ENCODE results near the gene CCNJL. TPM values are rescaled to one million over a fixed set of nuclear protein-coding genes. Genes with fewer than 3 reads are reported as not detected.

Gene CCNJL
- polyA plus RNA-seq, 1 donor (not counting 4 experiments of a cell fraction or from before 2014, with no cell fraction given): 1.6 TPM

DNA sequence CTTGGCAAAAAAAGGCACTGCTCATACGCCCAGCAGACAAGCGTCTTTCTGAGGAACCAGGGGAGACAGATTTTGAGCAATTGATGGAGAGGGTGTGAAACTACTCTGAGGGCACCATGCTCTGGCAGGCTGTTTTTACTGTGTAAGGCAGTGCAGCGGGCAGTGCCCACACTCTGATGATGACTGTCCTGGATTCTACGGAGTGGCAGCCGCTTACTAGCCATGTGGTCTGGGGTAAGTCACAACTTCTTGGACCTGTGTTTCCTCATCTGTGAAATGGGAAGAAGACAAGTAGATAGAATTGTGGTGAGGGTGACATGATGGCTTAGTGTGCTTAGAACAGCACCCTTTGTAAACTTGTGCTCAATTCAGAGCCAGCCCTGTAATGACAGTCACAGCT is 44.2 kb downstream of the CCNJL start:
- FAIRE-seq (no peak), DNase-seq (ENCODE audit: low read depth, low spot score) (no peak)
- Histone ChIP-seq H3K4me3 (ENCODE audit: control insufficient read depth in 2 of 3, extremely low read depth in 1 of 3, insufficient read depth in 2 of 3, low read depth in 1 of 3, low read length in 3 of 3) (no peak overlapping the region), H3K27ac (ENCODE audit: control insufficient read depth, insufficient read depth, low read length) (no peak overlapping the region), H3K9ac (ENCODE audit: control insufficient read depth, extremely low read depth, insufficient read depth, low read length) (no peak overlapping the region), H2AFZ (ENCODE audit: control insufficient read depth, low read length) (no peak overlapping the region), H3K79me2 (ENCODE audit: control insufficient read depth, insufficient read depth, low read length) (no peaks in the 10 kb centered on the region), H3K9me1 (ENCODE audit: control insufficient read depth, extremely low read depth, insufficient read depth, low read length) (peaks cover 2% of the 10 kb centered on the region), H3K27me3 (ENCODE audit: control insufficient read depth, extremely low read depth, insufficient read depth, low read length) (no peaks in the 10 kb centered on the region), H3K4me2 (ENCODE audit: control insufficient read depth, extremely low read depth, insufficient read depth, low read depth, low read length) (no peak overlapping the region), H3K4me1 (ENCODE audit: control insufficient read depth, extremely low read depth, insufficient read depth, low read length) (peaks cover 14% of the 10 kb centered on the region), H4K20me1 (ENCODE audit: control insufficient read depth, extremely low read depth, insufficient read depth, low read length) (no peaks in the 10 kb centered on the region), H3K36me3 (ENCODE audit: control insufficient read depth in 2 of 2, extremely low read depth in 1 of 2, insufficient read depth in 2 of 2, low read length in 2 of 2) (no peaks in the 10 kb centered on the region), H3K9me3 (ENCODE audit: control insufficient read depth, low read depth, low read length) (no peaks in the 10 kb centered on the region)
- no peak for TF ChIP-seq EZH2 (IDR thresholded peaks at IDR 0.05; ENCODE audit: low read length)
- no peak for TF ChIP-seq CTCF (optimal IDR thresholded peaks at IDR 0.05 in 1 of 3, IDR thresholded peaks at IDR 0.05 in 1 of 3, conservative IDR thresholded peaks at IDR 0.05 in 1 of 3; ENCODE audit: extremely low read depth in 1 of 3, insufficient read depth in 2 of 3, low read length in 3 of 3)
- dilution Hi-C loops (cut with MboI; ENCODE audit: extremely low pct_ligation_motif_present, low sequenced_read_pairs): no loop called here

DNA sequence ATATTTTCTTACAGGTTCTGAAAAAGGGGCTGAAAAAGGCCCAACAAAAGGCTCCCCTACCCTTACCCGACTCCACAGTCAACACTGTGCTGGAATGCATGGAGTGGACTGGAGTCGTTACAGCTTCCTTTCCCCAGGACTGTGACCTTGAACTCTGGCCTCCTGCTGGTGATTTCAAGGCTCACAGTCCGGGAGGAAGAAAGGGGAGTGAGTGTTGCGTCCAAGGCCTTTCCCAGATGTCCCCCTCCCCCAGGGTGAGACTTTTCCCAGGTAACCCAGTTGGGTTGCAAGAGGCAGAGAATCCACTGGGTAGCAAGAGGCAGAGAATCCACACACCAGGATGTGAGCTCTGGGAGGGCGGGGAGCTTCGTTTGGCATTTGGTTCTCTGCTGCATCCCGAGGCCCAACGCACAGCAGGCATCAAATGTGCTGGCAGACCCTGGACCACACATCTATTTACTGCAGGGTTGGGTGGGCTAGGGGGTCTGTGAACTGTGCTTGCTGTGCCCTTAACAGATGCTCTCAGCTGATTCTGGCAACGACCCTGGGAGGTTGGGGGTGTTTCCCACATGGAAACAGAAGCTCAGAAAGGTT is 45.5 kb downstream of the CCNJL start:
- no peak overlapping the region for H2AFZ ChIP-seq (ENCODE audit: control insufficient read depth, low read length)
- H3K27me3 ChIP-seq (ENCODE audit: control insufficient read depth, extremely low read depth, insufficient read depth, low read length): no peaks in the 10 kb centered on the region
- no peaks in the 10 kb centered on the region for H3K9me3 ChIP-seq (ENCODE audit: control insufficient read depth, low read depth, low read length)
- H3K27ac ChIP-seq (ENCODE audit: control insufficient read depth, insufficient read depth, low read length): no peak overlapping the region
- H3K9ac ChIP-seq (ENCODE audit: control insufficient read depth, extremely low read depth, insufficient read depth, low read length): no peak overlapping the region
- H3K79me2 ChIP-seq (ENCODE audit: control insufficient read depth, insufficient read depth, low read length): no peaks in the 10 kb centered on the region
- TF ChIP-seq EZH2 (IDR thresholded peaks at IDR 0.05; ENCODE audit: low read length): no peak
- no peak for TF ChIP-seq CTCF (optimal IDR thresholded peaks at IDR 0.05 in 1 of 3, IDR thresholded peaks at IDR 0.05 in 1 of 3, conservative IDR thresholded peaks at IDR 0.05 in 1 of 3; ENCODE audit: extremely low read depth in 1 of 3, insufficient read depth in 2 of 3, low read length in 3 of 3)
- peaks cover 14% of the 10 kb centered on the region for H3K4me1 ChIP-seq (ENCODE audit: control insufficient read depth, extremely low read depth, insufficient read depth, low read length)
- DNase-seq (ENCODE audit: low read depth, low spot score) (no peak), FAIRE-seq (no peak)
- no peaks in the 10 kb centered on the region for H4K20me1 ChIP-seq (ENCODE audit: control insufficient read depth, extremely low read depth, insufficient read depth, low read length)
- H3K36me3 ChIP-seq (ENCODE audit: control insufficient read depth in 2 of 2, extremely low read depth in 1 of 2, insufficient read depth in 2 of 2, low read length in 2 of 2): no peaks in the 10 kb centered on the region
- H3K4me3 ChIP-seq (ENCODE audit: control insufficient read depth in 2 of 3, extremely low read depth in 1 of 3, insufficient read depth in 2 of 3, low read depth in 1 of 3, low read length in 3 of 3): no peak overlapping the region
- no peak overlapping the region for H3K4me2 ChIP-seq (ENCODE audit: control insufficient read depth, extremely low read depth, insufficient read depth, low read depth, low read length)
- peaks cover 2% of the 10 kb centered on the region for H3K9me1 ChIP-seq (ENCODE audit: control insufficient read depth, extremely low read depth, insufficient read depth, low read length)
- dilution Hi-C loops (cut with MboI; ENCODE audit: extremely low pct_ligation_motif_present, low sequenced_read_pairs): no loop called here

Data from keratinocyte (primary cell).